ENCODE data around the gene TOP2A.
A peak's percentile ranks its signal among the peaks of the same experiment; 100 is the strongest.

Gene TOP2A

DNA sequence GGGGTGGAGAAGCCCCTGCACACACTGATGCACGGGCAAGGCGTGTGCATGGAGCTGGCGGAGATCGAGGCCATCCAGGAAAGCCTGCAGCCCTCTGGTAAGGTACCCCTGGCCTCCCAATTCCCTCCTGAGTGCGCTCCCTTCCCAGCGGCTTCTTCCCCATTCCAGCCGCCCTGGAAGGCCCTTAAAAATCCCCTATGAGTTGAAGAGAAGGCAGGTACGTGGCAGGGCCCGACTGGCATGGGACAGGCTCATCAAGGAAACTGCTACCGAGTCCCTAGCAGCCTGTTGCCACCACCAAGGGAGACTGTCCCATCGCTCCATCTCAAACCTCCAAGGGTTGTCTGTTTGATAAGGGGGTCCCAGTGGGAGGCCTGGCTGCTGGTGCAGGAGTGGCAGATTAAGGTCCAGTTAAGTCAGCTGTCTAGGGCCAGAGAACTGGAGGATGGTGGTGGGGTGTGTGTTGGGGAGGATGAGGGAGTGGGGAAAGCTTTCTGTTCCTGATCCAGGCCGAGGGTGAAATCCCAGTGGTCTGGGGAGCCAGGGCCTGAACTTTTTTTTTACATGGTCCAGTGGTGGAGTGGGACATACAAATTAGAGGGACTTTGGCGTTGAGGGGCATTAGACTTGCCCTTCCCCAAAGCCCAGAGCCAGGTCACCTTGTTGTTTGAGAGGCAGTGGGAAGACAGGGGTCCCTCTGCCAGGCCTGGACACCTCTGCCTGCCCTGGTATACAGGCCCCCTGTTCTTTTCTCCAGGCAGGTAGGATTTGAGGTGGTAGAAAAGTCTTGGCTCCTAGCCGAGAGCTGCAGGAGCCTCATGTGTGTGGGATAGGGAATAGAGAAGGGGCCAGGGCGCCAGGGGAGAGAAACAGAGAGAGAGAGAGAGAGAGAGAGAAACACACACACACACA, 26.5 kb upstream of the TOP2A start:
- no peak overlapping the region for H3K27ac ChIP-seq
- TF ChIP-seq ZFX (IDR thresholded peaks at IDR 0.05; ENCODE audit: borderline replicate concordance) = no peak
- TF ChIP-seq, protein P1, sequence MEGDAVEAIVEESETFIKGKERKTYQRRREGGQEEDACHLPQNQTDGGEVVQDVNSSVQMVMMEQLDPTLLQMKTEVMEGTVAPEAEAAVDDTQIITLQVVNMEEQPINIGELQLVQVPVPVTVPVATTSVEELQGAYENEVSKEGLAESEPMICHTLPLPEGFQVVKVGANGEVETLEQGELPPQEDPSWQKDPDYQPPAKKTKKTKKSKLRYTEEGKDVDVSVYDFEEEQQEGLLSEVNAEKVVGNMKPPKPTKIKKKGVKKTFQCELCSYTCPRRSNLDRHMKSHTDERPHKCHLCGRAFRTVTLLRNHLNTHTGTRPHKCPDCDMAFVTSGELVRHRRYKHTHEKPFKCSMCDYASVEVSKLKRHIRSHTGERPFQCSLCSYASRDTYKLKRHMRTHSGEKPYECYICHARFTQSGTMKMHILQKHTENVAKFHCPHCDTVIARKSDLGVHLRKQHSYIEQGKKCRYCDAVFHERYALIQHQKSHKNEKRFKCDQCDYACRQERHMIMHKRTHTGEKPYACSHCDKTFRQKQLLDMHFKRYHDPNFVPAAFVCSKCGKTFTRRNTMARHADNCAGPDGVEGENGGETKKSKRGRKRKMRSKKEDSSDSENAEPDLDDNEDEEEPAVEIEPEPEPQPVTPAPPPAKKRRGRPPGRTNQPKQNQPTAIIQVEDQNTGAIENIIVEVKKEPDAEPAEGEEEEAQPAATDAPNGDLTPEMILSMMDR (IDR thresholded peaks at IDR 0.05) = peak; percentile 55

DNA sequence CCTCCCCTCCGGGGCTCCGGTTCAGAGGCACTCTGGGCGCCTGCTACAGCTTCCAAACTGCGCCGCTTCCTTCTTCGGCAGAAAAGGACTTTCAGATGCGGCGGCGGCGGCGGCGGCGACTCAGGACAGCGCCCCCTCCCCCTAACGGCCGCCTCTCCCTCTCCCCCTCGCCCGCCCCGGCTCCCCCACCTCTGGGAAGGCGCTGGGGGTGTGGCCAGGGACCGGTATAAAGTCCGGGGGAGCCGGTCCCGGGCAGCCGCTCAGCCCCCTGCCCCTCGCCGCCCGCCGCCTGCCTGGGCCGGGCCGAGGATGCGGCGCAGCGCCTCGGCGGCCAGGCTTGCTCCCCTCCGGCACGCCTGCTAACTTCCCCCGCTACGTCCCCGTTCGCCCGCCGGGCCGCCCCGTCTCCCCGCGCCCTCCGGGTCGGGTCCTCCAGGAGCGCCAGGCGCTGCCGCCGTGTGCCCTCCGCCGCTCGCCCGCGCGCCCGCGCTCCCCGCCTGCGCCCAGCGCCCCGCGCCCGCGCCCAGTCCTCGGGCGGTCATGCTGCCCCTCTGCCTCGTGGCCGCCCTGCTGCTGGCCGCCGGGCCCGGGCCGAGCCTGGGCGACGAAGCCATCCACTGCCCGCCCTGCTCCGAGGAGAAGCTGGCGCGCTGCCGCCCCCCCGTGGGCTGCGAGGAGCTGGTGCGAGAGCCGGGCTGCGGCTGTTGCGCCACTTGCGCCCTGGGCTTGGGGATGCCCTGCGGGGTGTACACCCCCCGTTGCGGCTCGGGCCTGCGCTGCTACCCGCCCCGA, 25.7 kb upstream of the TOP2A start, which contains the start of gene IGFBP4:
Gene IGFBP4, plus strand, starts transcription at position 255 of the 792 bp plus-strand sequence. Its CDS starts 286 bp downstream, at position 541.
- TF ChIP-seq ZFX (IDR thresholded peaks at IDR 0.05; ENCODE audit: borderline replicate concordance) = no peak
- TF ChIP-seq, protein P1 (IDR thresholded peaks at IDR 0.05) = peak; percentile 84
- no peak within 1 kb of the TSS for H3K27ac ChIP-seq

GRCh38 chr17:40442392-40443195, 24.9 kb upstream of the TOP2A start:
- TF ChIP-seq, protein P1 (IDR thresholded peaks at IDR 0.05) = no peak
- TF ChIP-seq ZFX (IDR thresholded peaks at IDR 0.05; ENCODE audit: borderline replicate concordance) = no peak
- no peak overlapping the region for H3K27ac ChIP-seq

DNA sequence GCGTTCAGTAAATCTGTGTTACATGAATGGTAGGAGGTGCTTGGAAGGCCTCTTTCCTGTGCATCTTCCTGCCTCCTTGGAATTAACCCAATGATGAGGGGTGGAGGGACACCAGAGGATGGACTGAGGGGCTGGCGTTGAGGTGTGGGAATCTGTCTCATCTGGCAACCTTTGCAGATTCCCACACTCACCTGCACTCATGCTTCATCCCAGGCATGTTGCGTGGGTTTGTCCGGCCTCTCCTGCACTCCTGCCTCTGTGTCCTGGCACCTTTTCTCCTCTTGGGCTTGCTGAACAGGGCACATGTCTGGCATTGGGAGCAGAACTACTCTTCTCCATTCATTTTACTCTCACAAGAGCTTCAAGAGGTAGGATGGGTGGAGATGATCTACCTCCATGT, 22.5 kb upstream of the TOP2A start:
- no peak for TF ChIP-seq ZFX (IDR thresholded peaks at IDR 0.05; ENCODE audit: borderline replicate concordance)
- TF ChIP-seq, protein P1 (IDR thresholded peaks at IDR 0.05) = no peak
- no peak overlapping the region for H3K27ac ChIP-seq

DNA sequence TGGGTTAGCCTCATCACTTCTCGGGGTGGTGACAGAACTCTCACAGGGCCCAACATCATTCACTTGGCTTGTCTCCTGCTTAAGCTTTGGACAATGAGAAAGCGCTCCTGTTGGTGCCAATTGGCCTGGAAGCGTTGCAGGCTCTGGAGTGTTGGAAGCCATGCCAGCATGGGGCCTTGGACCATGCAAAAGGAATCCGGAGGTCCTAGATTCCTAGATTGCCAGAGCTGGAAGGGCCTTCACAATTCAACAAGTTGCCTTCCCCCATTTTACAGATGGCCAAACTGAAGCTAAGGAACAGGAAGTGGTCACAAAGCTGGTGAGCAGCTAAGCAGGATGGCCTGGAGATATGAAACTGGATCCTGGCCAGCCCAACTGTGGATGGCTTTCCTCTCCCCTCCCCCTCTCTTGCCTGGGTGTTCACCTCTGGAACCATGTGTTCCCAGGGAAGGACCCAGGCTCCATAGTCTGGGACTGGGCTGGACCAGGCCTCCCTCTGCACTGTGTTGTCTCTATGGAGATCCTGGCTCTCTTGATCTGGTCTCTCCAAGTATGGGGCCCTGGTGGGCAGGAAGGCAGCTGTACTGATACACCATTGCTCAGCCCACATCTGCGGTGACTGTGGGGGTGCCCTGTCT, 19.5 kb upstream of the TOP2A start:
- TF ChIP-seq, protein P1 (IDR thresholded peaks at IDR 0.05) = no peak
- no peak for TF ChIP-seq ZFX (IDR thresholded peaks at IDR 0.05; ENCODE audit: borderline replicate concordance)

GRCh38 chr17:40436636-40437035, 18.9 kb upstream of the TOP2A start:
- H3K27ac ChIP-seq = no peak overlapping the region
- TF ChIP-seq ZFX (IDR thresholded peaks at IDR 0.05; ENCODE audit: borderline replicate concordance) = no peak
- TF ChIP-seq, protein P1 (IDR thresholded peaks at IDR 0.05) = no peak

More for the DNA sequence above, 19.5 kb upstream of the TOP2A start:
- no peak overlapping the region for H3K27ac ChIP-seq

Data from 22Rv1 (cell line).